ENCODE data around the gene RELT.

RELT gene

DNA sequence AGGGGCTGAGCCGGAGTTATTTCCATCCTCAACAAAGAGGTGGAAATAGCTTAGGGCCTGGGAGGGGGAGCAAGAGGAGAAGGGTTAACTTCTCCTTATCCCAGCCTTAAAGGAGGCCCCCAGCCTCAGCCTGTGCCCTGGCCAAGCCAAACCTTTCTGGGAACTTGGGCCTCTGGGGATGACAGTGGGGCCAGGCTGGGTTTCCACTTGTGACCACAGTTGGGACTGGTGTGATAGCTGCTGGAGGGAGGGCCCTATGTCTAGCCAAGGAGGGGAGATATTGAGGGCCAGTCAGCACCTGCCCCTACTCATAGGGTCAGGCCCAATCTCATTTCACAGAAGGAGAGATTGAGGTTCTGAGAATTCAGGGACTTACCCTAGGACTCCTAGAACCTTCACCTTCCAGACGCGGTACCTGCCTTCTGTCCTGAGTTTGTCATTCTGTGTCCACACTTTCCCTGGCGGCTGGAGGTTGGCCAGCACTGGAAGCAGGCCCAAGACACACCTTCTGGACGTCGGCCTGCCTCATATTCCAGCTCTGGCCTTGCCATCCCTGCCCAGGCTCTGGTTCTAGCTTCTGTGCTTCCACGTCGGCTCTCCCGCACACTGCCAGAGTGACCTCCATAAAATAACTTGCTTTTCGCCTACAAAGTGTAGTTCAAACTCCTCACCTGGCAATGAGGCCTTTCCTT lies 3.1 kb downstream of the RELT start:
- TF ChIP-seq, protein P1, sequence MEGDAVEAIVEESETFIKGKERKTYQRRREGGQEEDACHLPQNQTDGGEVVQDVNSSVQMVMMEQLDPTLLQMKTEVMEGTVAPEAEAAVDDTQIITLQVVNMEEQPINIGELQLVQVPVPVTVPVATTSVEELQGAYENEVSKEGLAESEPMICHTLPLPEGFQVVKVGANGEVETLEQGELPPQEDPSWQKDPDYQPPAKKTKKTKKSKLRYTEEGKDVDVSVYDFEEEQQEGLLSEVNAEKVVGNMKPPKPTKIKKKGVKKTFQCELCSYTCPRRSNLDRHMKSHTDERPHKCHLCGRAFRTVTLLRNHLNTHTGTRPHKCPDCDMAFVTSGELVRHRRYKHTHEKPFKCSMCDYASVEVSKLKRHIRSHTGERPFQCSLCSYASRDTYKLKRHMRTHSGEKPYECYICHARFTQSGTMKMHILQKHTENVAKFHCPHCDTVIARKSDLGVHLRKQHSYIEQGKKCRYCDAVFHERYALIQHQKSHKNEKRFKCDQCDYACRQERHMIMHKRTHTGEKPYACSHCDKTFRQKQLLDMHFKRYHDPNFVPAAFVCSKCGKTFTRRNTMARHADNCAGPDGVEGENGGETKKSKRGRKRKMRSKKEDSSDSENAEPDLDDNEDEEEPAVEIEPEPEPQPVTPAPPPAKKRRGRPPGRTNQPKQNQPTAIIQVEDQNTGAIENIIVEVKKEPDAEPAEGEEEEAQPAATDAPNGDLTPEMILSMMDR (conservative IDR thresholded peaks at IDR 0.05) = no peak
- no peak for TF ChIP-seq ZFX (IDR thresholded peaks at IDR 0.05)
- no peak overlapping the region for H3K27ac ChIP-seq

- no peak for TF ChIP-seq ZFX (IDR thresholded peaks at IDR 0.05)
- TF ChIP-seq, protein P1 (conservative IDR thresholded peaks at IDR 0.05) = no peak
- H3K27ac ChIP-seq = no peak overlapping the region
Measured at GRCh38 chr11:73380331-73380730, 4.1 kb downstream of the RELT start.

- H3K27ac ChIP-seq = no peak overlapping the region
- TF ChIP-seq, protein P1 (conservative IDR thresholded peaks at IDR 0.05) = no peak
- TF ChIP-seq ZFX (IDR thresholded peaks at IDR 0.05) = no peak
Measured at GRCh38 chr11:73380897-73381410, 4.8 kb downstream of the RELT start.

DNA sequence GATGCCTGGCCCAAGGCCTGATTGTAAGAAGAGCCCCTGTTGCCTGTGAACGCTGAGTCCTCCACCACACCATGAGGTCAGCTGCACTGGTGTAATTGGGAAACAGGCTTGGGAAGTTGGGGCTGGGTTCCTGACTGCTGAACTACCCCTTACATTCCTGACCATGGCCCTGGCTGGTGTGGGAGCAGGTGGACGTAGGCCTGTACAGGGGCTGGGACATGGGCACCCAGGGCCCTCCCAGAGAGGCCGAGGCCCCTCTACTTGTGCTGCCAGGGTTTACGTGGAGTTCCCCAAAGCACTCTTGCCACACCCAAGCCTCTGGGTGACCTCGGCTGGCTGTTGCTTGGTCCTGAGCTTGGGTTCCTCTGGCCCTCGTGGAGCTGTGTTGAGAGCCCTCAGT lies 5.4 kb downstream of the RELT start:
- TF ChIP-seq ZFX (IDR thresholded peaks at IDR 0.05) = no peak
- TF ChIP-seq, protein P1 (conservative IDR thresholded peaks at IDR 0.05) = no peak
- no peak overlapping the region for H3K27ac ChIP-seq

DNA sequence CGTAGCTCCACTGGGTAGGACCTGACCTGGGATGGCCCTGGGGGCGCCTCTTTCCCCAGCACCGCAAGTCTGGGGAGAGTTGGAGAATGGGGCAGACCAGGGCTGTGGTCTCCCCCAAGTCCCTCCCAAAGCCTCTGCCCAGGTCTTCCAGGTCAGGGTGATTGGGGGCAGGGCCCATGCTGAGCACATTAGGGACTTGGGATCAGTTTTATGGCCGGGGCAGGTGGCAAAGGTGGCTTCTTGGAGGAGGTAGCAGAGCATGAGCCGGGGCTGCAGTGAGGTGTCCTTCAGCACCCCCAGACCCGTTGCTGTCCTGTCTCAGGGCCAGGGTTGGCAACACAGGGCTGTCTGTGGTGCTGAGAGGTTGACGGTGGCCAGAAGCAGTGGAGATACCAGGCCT lies 6.0 kb downstream of the RELT start:
- no peak overlapping the region for H3K27ac ChIP-seq
- TF ChIP-seq ZFX (IDR thresholded peaks at IDR 0.05) = no peak
- TF ChIP-seq, protein P1 (conservative IDR thresholded peaks at IDR 0.05) = no peak

- no peak for TF ChIP-seq ZFX (IDR thresholded peaks at IDR 0.05)
- TF ChIP-seq, protein P1 (conservative IDR thresholded peaks at IDR 0.05) = no peak
- no peak overlapping the region for H3K27ac ChIP-seq
Measured at GRCh38 chr11:73382747-73383146, 6.5 kb downstream of the RELT start.

DNA sequence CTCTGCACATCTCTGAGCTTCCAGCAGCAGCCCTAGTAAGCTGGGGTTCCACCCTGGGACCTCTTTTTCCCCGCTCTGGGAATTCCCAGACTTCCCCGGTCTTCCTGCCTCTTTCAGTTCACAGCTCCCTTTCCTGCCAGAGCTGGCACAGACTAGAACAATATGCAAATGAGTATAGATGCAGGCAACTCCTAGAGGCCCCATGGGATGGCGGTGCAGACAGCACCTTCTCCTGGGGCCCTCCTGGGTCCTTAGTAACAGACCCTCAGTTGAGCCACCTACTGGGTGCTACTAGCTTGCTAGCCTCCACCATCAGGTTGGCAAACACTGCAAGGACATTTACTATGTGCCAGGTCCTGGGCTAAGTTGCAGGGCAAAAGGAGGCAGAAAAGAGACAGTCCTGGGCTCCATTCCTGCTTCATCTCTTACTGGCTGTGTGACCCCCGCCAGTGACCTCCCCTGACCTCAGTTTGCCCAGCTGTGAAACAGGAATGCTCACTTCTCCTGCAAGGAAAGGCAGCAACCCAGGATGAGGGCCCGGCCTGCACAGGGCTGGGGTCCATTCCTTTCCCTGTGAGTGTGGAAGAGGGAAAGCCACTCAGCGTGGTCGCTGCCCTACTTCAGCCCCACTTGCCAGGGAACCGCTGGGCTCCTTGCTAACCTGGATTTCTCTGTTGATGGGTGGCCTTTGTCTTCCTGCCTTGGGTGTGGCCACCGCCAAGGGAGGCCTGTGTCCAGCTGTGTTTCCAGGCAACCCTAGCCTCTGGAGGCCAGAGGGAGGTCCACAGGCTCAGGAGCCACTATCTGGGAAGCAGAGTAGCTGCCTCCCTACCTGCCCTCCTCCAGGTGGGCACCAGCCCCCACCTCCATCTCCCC lies 7.3 kb downstream of the RELT start:
- no peak overlapping the region for H3K27ac ChIP-seq
- TF ChIP-seq, protein P1 (conservative IDR thresholded peaks at IDR 0.05) = no peak
- no peak for TF ChIP-seq ZFX (IDR thresholded peaks at IDR 0.05)

All from C4-2B (cell line).